K562 (cell line): ENCODE measurements around the gene MAGI1.

Experiments
- FOS ChIP-seq: IDR thresholded peaks from 3 replicates; pipeline ENCODE4 v1.6.1; 2011; ENCODE audit not compliant: insufficient read length; ENCODE audit errors: extremely low read depth
- GTF2E2 ChIP-seq: fragments of 200-800 bp; sonication (Bioruptor generic); IDR thresholded peaks from 2 replicates; pipeline ENCODE4 v1.6.1; 2016; ENCODE audit warnings: missing genetic modification characterization, missing compliant biosample characterization
- SIN3B ChIP-seq: fragments of 450-650 bp; IDR thresholded peaks from 2 replicates; pipeline ENCODE4 v1.6.1; 2017; ENCODE audit warnings: low read depth, mild to moderate bottlenecking, moderate library complexity
- TEAD2 ChIP-seq: fragments of 450-650 bp; IDR thresholded peaks from 2 replicates; pipeline ENCODE4 v1.6.1; 2016; ENCODE audit warnings: missing genetic modification characterization, control low read depth, missing compliant biosample characterization
- ZBTB43 ChIP-seq: sonication (generic); formaldehyde crosslinking; IDR thresholded peaks from 2 replicates; pipeline ENCODE4 v1.8.0; 2023; ENCODE audit warnings: mild to moderate bottlenecking, missing genetic modification reagents
- ZNF121 ChIP-seq: sonication (generic); formaldehyde crosslinking; conservative IDR thresholded peaks from 2 replicates; pipeline ENCODE4 v1.8.0; 2022; ENCODE audit warnings: missing genetic modification reagents
- ZNF232 ChIP-seq: sonication (generic); formaldehyde crosslinking; IDR thresholded peaks from 2 replicates; pipeline ENCODE4 v1.8.0; 2022; ENCODE audit warnings: mild to moderate bottlenecking, missing genetic modification reagents

GRCh38 chr3:65675011-65675410 is 363.7 kb downstream of the MAGI1 start:
- TF ChIP-seq ZNF121 (CRISPR knock-in tag) (no peak), FOS (no peak), TEAD2 (tag) (no peak), GTF2E2 (tag) (no peak), SIN3B (no peak), ZNF232 (CRISPR knock-in tag) (no peak), ZBTB43 (CRISPR knock-in tag) (no peak)
